Esophagus muscularis mucosa (tissue), 3 donors: ENCODE measurements around the gene RNU6-1.

Source experiments
- CTCF ChIP-seq, 3 experiments: fragments of 200-600 bp in 2 of 3; fragments of 450-650 bp in 1 of 3; sonication (generic) in 2 of 3; IDR thresholded peaks; one replicate each; pipeline ENCODE4 v1.5.1; 2017 to 2019; ENCODE audit warnings: antibody characterized with exemption in 3 of 3, mild to moderate bottlenecking in 2 of 3, moderate library complexity in 1 of 3
- POLR2A ChIP-seq: fragments of 450-650 bp; IDR thresholded peaks from one replicate; pipeline ENCODE4 v1.6.1; 2017; ENCODE audit warnings: antibody characterized with exemption, moderate library complexity, mild to moderate bottlenecking, low read depth
- POLR2AphosphoS5 ChIP-seq, 2 donors: sonication (generic); formaldehyde crosslinking; IDR thresholded peaks; one replicate each; pipeline ENCODE4 v1.6.1; 2017; ENCODE audit warnings: antibody characterized with exemption in 2 of 2

DNA sequence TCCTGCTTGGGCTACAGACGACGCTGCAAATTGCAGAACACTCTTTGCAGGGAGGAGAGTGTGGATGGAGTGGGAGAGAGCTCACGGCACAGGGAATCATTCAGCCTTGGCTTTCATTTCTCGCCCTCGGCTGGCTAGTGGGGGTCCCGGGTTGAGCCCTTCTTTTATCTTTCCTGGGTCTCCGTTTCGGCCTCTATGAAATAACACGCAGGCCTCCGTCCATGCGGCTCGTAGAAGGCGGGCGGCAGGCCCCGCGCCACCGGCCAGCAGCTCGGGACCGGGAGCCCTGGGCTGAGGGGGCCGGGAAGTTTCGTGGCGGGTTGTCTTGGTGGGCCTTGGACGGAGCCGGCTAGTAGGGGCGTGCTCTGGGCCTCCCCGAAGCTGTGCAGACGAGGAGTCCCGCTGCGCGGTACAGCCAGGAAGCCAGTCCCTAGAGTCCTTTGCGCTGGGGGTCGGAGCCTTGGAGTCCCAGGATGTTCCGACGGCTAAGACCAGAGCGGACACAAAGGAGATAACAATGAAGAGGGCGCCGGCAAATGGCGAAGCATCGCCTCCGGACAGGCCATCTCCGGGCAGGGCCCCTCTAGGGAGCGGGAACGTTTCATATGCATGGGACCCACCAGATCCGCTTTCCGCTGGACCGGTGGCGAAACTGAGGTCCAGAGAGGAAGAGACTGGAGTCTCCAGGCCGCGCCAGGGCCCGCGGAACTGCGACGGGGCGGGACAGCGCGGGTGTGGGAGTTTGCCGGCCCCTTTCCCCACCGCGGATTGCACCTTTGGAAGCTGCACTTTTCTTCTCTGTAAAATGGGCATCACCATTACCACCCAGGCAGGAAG, 4.3 kb downstream of the RNU6-1 start:
- TF ChIP-seq CTCF (IDR thresholded peaks at IDR 0.05) (no peak), POLR2A (no peak), POLR2AphosphoS5 (IDR thresholded peaks at IDR 0.05) (no peak)
